ENCODE results near the gene PPFIBP2. TPM values are rescaled to one million over a fixed set of nuclear protein-coding genes. Genes with fewer than 3 reads are reported as not detected.

Gene PPFIBP2
- total and polyA plus RNA-seq, 2 of the 13 experiments (the other 11 are each of a cell fraction or from before 2014, with no cell fraction given) = 15.0 to 52.5 TPM

- TF ChIP-seq ZNF749 (CRISPR knock-in tag; IDR thresholded peaks at IDR 0.05; ENCODE audit: borderline replicate concordance) = no peak
- TF ChIP-seq, protein P1, sequence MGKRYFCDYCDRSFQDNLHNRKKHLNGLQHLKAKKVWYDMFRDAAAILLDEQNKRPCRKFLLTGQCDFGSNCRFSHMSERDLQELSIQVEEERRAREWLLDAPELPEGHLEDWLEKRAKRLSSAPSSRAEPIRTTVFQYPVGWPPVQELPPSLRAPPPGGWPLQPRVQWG (CRISPR knock-in tag; IDR thresholded peaks at IDR 0.05; ENCODE audit: borderline replicate concordance, low read depth) = no peak
- TF ChIP-seq GATA4 (IDR thresholded peaks at IDR 0.05; ENCODE audit: borderline replicate concordance, low read depth) = peak; percentile 44; the same call in 1 of the 2 replicates
- TF ChIP-seq ZNF17 (CRISPR knock-in tag; IDR thresholded peaks at IDR 0.05) = no peak
- TF ChIP-seq ZKSCAN1 (IDR thresholded peaks at IDR 0.05; ENCODE audit: low read length) = peak; percentile 87
- TF ChIP-seq ZNF274 (CRISPR knock-in tag; IDR thresholded peaks at IDR 0.05) = 0 out of 2 replicates have a peak, but pooled peaks have one; percentile 34
- TF ChIP-seq HINFP (CRISPR knock-in tag; IDR thresholded peaks at IDR 0.05; ENCODE audit: low read depth) = peak; percentile 44; the same call in 1 of the 2 replicates
- TF ChIP-seq, protein P2, sequence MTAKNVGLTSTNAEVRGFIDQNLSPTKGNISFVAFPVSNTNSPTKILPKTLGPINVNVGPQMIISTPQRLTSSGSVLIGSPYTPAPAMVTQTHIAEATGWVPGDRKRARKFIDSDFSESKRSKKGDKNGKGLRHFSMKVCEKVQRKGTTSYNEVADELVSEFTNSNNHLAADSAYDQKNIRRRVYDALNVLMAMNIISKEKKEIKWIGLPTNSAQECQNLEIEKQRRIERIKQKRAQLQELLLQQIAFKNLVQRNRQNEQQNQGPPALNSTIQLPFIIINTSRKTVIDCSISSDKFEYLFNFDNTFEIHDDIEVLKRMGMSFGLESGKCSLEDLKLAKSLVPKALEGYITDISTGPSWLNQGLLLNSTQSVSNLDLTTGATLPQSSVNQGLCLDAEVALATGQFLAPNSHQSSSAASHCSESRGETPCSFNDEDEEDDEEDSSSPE (CRISPR knock-in tag; IDR thresholded peaks at IDR 0.05) = no peak
- TF ChIP-seq, protein P3, sequence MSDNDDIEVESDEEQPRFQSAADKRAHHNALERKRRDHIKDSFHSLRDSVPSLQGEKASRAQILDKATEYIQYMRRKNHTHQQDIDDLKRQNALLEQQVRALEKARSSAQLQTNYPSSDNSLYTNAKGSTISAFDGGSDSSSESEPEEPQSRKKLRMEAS (IDR thresholded peaks at IDR 0.05) = peak; percentile 77
- TF ChIP-seq SMAD1 (CRISPR knock-in tag; IDR thresholded peaks at IDR 0.05; ENCODE audit: borderline replicate concordance, low read depth) = no peak
- 0 out of 2 replicates have a peak, but pooled peaks have one; percentile 4 for TF ChIP-seq THAP9 (CRISPR knock-in tag; IDR thresholded peaks at IDR 0.05; ENCODE audit: borderline replicate concordance)
- no peak for TF ChIP-seq ZNF75D (CRISPR knock-in tag; IDR thresholded peaks at IDR 0.05; ENCODE audit: borderline replicate concordance)
- 0 out of 2 replicates have a peak, but pooled peaks have one; percentile 35 for TF ChIP-seq CREB3 (CRISPR knock-in tag; IDR thresholded peaks at IDR 0.05)
- TF ChIP-seq POGZ (CRISPR knock-in tag; IDR thresholded peaks at IDR 0.05) = peak; percentile 85
- peak; percentile 78; the same call in 1 of the 2 replicates for TF ChIP-seq HIVEP1 (CRISPR knock-in tag; IDR thresholded peaks at IDR 0.05)
- TF ChIP-seq CEBPB (IDR thresholded peaks at IDR 0.05; ENCODE audit: borderline replicate concordance, low read depth, low read length) = no peak
- TF ChIP-seq, protein P4, sequence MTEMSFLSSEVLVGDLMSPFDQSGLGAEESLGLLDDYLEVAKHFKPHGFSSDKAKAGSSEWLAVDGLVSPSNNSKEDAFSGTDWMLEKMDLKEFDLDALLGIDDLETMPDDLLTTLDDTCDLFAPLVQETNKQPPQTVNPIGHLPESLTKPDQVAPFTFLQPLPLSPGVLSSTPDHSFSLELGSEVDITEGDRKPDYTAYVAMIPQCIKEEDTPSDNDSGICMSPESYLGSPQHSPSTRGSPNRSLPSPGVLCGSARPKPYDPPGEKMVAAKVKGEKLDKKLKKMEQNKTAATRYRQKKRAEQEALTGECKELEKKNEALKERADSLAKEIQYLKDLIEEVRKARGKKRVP (CRISPR knock-in tag; IDR thresholded peaks at IDR 0.05) = no peak; a peak in 2 of 4 replicates
- no peak for TF ChIP-seq ZBTB3 (CRISPR knock-in tag; IDR thresholded peaks at IDR 0.05; ENCODE audit: borderline replicate concordance, low read depth)
- peak; percentile 75 for TF ChIP-seq GATAD2A (CRISPR knock-in tag; IDR thresholded peaks at IDR 0.05)
- 0 out of 2 replicates have a peak, but pooled peaks have one; percentile 61 for TF ChIP-seq ZNF563 (CRISPR knock-in tag; IDR thresholded peaks at IDR 0.05)
Observed at GRCh38 chr11:7573558-7574296, 59.9 kb downstream of the PPFIBP2 start (continued).
